HL-60/S4 (cell line): ENCODE measurements around the gene TRIM38.
"Not testable (repeated sequence)": the region's sequence is repeated elsewhere in the genome, so short reads cannot be mapped to it uniquely, and the experiment has no call there.

Source experiments
- in situ Hi-C: fragments of 300-500 bp; cut with MboI; formaldehyde crosslinking; loops from 2 replicates; pipeline ENCODE4 v1.14.3; 2022; ENCODE audit warnings: low sequenced_read_pairs

Gene TRIM38

DNA sequence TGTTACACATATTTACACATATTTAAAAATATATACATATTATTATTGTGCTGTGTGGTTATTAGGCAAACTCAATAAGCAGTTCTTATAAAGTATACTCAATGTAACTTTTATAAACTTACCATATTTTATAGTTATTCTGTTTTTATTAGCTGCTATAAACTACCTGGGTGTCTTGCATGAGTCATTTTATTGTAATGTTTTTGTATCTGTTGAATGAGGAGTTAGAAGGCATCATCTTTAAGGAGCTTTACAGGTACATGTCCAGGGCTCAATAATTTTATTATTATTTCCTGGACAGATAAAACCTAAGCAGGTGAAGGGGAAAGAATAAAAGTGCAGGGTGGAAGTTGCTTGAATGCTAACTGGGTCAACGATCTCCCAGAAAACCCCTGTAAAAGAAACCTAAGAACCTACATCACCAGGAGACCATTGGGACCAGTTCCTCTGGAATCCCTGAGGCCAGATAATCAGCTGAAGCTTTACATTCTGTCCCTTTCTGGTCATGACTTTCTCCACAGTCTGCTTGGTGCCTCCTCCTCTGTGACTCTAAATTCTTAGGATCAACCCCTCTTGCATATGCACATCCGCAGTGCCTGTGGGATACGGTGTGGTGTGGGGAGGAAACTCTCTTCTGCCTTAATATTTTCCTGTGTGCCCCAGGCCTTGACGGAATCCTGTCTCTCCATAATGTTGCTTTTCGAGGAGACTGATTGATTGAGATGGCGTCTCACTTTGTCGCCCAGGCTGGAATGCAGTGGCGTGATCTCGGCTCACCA lies 38.0 kb downstream of the TRIM38 start:
- in situ Hi-C loops = no loop called here

DNA sequence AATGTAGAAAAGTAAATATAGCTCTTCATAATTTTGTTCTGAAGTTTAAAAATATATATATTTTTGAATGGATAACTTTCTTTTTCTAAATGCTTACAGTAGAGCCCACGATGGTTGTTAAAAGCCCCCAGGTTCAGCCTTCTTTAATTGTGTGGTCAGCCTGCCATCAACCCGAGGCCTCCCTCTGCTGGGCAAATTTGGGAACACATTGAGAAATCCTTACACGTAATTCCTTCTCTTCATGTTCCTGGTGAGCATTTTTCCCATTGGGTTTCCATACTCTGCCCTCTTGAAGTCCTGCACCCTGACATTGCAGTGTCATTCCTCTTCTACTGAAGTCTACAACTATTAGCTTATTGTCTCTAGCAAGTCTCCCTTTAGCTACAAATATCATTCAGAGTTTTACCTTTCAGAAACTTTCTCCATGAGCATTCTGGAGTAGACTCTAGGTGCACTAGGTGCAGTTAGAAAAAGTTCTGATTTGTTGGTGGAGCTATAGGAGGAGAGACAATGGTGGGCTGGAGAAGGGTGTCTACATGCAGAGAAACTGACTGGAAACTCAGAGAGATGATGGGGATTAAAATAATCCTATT lies 40.6 kb downstream of the TRIM38 start:
- in situ Hi-C loops = no loop called here

DNA sequence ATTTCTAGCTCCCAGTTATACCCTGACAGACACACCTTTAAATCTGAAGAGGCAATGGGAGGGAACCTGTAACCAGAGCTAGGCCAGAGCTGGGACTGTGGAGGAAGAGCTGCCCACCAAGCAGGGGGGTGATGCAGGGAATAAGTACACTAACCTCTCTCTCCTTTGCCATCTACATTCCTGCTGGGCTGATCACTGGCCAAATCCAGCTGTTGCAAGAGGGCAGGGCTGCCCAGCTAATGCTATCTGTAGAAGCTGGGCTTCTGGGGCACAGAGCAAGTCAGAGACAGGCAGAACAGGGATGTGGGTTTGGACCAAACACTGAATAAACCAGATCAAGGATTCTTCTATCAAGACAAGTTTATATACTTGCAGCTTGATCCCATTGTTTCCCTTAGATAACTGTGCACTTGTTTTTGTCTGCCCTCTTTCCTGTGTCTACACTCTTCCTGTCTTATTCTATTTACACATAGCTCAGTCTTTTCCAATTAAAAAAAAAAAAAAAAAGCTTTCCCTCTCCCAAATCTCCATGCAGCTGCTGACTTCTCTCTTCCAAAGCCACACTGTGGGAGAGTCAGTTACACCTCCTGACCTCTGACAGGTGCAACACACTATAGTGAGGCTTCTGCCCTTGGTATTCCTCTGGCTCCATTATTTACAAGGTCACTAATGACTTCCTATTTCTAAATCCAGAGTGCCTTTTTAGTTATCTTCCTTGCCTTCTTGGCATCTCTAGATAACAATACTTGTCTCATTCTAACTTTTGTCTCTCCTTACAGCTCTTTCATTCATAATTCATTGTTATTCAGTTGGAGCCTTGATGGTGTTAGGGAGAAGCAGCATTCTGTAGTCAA lies 43.7 kb downstream of the TRIM38 start:
- in situ Hi-C loops = no loop called here

DNA sequence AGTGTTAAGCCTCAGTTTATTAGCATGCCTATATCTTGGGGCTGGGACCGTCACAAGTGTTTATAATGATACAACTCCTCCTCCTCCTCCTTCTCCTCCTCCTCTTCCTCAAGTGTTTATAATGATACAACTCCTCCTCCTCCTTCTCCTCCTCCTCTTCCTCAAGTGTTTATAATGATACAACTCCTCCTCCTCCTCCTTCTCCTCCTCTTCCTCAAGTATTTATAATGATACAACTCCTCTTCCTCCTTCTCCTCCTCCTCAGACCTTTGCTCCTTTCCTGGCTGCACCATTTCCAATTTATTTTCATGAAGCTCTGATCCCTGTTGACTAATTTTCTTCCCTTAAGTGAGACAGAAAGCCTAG lies 44.3 kb downstream of the TRIM38 start:
- in situ Hi-C loops = not testable (repeated sequence)

DNA sequence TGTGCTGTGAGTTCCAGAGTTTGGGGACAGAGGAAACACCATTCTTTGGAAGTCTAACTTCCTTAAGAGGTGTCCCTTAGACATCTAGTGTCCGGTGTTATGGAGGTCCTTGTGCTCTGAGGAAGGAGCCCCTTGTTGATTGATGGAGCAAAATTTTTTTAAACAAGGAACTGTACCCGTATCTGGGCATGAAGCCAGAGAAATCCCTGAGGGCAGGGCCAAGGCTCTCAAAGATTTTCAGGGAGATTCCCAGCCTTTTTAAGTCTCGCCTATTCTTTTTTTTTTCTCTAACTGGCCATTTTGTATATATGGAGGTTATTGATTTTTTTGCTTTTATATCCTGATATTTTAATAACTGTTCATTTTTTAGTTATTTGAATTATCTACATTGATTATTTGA lies 45.9 kb downstream of the TRIM38 start:
- in situ Hi-C loops = no loop called here

DNA sequence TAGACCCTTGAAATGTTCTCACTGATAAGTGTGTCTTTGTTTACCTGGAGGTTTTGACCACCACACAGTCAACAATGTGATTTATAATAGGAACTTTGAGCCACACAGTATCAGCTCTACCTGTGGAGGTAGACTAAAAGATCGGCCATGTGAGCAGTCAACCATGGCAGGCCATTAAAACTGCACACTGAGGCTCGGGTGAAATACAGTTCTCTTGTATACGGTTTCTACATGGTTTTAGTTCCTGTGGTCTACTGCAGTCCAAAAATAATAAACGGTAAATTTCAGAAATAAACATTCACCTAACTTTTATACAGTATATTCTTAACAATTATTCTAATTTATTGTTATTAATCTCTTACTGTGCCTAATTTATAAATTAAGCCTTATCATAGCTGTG lies 47.2 kb downstream of the TRIM38 start:
- in situ Hi-C loops = no loop called here

DNA sequence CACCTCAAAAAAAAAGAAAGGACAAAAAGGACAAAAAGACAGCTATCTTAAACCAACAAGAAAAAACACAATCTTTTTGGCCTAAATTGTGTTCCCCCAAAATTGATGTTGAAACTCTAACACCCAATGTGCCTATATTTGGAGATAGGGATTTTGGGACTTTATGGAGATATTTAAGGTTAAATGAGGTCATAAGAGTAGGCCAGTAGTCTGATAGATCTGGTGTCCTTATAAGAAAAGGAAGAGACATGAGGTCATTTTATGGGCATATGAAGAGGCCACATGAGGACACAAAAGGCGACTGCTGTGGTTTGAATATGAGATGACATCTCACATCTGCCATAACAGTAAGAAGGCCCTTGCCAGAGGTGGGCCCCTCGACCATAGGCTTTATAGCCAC lies 49.5 kb downstream of the TRIM38 start:
- in situ Hi-C loops = no loop called here

DNA sequence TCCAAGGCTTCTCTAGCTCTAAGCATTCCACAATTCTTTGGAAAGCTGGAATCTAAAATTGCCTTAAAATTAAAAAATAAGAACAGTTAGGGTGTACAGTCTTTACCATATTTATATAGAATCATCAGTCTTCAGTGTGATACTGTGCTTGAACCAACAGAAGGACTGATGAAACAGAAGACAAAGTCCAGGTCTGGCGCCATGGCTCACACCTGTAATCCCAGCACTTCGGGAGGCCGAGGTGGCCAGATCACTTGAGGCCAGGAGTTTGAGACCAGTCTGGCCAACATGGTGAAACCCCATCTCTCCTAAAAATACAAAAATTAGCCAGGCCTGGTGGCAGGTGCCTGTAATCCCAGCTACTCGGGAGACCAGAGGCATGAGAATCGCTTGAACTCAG lies 51.8 kb downstream of the TRIM38 start:
- in situ Hi-C loops = not testable (repeated sequence)

DNA sequence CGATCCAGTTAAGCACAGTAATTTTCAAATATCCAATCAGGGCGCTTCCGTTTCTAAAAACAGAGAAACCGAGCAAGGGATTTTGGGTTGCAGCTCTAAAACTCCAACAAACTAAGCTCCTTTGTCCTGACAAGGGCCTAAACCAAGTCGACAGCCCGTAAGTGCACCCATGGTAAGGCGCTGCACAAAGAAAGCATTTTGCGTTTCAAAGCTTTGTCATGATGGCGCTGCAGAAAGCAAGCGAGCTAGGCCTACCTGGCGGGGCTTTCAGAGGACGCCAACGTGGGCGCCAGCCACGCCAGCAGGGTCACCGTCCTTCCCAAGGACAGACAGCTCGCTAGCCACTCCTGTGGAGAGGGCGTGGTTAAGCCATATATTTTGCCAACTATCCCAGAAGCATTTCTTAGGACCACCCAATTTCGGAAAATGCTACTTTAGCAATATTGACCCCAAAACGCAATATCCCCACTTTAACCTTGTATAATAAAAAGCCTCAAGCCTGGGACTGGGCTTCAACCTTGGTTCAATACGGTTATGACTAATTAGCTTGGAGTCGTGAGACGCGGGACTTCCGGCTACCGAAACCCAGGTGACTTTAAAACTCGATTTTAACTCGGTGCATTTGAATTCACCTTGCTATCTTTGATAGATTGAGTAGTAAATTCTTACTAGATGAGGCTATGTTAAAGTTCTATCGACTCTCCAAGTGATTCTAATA lies 53.8 kb downstream of the TRIM38 start:
- in situ Hi-C loops = no loop called here

DNA sequence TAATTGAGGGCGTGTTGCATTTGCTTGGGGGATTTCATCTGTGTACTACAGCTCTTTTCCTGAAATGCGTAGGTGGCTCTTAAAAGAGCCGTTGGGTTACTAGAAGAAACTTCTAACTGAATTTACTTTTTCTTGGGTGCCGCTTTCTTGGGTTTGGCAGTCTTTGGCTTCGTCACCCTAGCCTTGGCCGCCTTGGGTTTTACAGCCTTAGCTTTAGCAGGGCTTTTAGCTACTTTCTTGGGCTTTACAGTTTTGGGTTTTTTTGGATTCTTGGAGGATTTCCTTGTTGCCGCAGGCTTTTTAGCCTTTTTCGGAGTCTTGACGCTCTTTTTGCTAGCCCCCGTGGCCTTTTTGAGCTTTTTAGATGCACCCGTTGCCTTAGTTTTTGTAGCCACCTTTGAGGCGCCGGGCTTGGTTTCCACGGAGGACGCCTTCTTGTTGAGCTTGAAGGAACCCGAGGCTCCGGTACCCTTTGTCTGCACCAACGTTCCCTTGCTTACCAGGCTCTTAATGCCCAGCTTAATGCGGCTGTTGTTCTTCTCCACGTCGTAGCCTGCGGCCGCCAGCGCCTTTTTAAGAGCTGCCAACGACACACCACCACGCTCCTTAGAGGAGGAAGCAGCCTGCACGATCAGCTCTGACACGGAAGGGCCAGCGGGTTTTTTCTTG lies 54.5 kb downstream of the TRIM38 start:
- in situ Hi-C loops = no loop called here

DNA sequence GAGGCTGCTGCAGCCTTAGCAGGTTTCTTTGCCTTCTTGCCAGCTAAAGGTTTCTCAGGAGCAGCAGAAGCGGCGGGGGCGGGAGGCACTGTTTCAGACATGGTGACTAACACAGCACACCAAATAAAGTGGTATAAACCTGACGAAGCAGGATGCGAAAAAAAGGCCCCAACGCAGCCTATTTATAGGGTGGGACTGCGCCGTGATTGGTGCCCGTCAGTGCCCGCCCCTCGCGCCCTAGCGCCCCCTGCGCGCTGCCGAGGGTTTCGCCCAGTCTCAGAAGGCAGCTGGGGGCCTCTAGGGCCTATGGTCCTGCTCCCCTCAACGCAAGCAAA lies 55.0 kb downstream of the TRIM38 start:
- in situ Hi-C loops = no loop called here

DNA sequence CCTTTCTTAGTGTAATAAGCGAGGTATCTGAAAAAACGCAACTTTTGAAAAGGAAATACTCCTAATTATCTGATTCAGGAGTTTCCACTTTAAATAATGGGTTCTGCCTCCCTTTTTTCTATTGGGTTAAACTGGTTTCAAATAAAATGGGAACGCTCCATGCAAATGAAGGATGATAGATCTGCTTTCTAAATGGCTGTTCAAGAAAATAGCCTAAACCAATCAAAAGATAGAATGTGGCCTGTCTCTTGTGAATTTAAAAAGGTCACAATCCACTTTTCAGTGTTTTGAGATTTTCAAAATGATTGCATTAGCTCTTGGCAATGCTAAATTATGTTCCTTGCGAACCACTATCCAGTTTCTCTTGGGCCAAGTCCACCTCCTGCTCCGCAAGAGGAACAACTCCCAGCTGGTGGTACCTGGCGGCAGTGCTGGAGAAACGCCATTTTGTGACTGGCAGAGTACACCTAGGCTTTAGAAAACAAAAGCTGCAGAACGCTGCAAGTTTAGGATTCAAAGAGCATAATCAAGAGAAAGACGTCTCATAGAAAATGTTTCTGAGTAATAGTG lies 56.7 kb downstream of the TRIM38 start:
- in situ Hi-C loops = no loop called here

DNA sequence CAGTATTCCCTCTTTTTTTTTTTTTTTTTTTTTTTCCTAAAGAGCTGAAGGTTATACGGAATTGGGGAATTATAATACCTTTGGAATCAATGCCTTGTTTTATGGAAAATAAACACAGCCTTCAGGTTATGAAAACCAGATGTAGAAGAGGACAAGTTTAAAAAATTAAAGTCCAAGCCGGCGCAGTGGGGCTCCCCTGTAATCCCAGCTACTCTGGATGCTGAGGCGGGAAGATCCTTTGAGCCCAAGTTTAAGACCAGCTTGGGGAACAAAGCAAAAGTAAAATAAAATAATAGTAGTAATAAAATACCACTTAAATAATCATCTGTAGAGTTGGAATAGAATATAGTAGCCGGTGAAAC lies 57.3 kb downstream of the TRIM38 start:
- in situ Hi-C loops = no loop called here

DNA sequence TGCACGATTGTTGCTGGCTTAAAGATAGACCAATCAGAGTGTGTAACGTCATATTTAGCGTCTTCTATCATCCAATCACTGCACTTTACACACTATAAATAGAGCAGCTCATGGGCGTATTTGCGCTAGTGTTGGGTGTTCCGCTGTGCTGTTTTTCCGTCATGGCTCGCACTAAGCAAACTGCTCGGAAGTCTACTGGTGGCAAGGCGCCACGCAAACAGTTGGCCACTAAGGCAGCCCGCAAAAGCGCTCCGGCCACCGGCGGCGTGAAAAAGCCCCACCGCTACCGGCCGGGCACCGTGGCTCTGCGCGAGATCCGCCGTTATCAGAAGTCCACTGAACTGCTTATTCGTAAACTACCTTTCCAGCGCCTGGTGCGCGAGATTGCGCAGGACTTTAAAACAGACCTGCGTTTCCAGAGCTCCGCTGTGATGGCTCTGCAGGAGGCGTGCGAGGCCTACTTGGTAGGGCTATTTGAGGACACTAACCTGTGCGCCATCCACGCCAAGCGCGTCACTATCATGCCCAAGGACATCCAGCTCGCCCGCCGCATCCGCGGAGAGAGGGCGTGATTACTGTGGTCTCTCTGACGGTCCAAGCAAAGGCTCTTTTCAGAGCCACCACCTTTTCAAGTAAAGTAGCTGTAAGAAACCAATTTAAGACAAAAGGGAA lies 57.9 kb downstream of the TRIM38 start:
- in situ Hi-C loops = no loop called here

DNA sequence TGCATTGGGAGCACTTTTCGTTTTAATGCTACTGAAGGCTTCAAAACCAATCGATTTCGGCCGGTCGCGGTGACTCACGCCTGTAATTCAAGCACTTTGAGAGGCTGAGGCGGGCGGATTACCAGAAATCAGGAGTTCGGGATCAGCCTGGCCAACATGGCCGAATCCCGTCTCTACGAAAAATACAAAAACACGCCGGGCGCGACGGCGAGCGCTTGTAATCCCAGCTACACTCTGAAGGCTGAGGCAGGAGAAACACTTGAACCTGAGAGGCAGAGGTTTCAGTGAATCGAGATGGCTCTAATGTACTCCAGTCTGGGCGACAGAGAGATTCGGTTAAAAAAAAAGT lies 58.4 kb downstream of the TRIM38 start:
- in situ Hi-C loops = no loop called here

DNA sequence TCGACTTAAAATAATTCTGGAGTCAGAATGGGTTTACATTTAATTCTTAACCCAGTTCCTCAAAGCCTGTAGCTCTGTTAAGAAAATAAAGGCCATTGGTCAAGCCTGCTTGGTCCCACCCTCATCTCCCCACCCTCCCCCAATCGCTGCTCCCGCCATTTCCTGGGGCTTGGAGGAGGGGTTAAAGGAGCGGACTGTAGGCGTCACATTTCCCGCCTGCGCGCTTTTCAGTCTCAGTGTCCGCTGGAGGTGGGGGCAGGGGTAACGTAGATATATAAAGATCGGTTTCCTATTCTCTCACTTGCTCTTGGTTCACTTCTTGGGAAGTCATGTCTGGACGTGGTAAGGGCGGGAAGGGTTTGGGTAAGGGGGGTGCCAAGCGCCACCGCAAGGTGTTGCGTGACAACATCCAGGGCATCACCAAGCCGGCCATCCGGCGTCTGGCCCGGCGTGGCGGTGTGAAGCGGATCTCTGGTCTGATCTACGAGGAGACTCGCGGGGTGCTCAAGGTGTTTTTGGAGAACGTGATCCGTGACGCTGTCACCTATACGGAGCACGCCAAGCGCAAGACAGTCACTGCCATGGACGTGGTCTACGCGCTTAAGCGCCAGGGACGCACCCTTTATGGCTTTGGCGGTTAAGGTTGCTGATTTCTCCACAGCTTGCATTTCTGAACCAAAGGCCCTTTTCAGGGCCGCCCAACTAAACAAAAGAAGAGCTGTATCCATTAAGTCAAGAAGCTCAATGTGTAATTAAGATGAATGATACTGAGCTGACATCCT lies 58.9 kb downstream of the TRIM38 start:
- in situ Hi-C loops = no loop called here

DNA sequence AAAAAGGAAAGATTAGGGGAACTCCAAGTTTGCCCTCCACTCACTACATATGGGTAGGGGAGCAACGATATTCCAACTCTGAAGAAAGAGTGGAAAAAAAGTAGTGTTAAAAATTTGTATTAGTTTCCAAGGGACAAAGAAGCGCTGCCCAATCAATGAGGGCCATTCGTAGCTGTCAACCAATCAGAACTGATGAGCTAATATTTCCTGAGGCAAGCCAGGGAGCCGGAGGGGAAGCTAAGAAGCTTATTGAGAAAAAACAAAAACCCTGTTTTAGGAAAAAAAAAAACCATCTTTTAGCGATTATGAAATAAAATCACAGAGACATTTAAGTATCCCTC lies 59.5 kb downstream of the TRIM38 start:
- in situ Hi-C loops = no loop called here

DNA sequence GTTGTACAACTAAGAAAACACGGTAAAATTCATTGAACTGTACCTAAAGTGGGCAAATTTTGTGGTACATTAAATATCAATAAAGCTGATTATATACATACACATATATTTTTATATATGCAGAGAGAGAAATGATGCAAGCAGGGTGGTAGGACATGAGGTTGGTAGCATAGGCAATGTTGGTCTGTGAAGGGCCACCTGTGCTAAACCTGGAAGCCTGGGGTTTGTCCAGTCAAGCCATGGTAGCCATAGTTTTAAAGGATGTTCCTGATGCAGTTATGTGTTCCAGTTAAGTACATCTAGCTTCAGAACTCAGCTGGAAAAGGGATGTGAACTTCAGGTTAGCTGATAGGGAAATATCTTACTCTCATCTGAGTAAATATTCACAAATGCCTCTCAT lies 60.1 kb downstream of the TRIM38 start:
- in situ Hi-C loops = no loop called here

DNA sequence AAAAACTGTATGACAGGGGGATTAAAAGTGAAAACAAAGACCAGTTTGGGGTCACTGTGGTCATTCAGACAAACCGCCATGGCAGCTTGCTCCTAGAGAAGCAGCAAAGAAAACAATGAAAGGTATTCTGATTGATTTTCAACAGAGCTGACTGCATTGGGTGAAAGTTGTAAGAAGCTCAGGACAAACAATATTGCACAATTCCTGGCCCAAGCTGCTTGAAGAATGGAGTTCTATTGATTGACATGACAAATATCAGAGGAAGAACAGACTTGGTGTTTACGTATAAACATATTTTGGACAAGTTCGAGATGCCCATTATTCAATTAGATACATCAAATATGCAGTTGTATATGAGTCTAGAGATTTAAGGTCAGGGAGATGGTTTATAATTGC lies 62.0 kb downstream of the TRIM38 start:
- in situ Hi-C loops = no loop called here
